D341Med (cell line): ENCODE data around the gene GMIP.
"Not testable (repeated sequence)": the region's sequence is repeated elsewhere in the genome, so short reads cannot be mapped to it uniquely, and the experiment has no call there.

ENCODE experiments used
- DNase-seq: peaks from one replicate; pipeline ENCODE4 v3.0.0; 2012; ENCODE audit warnings: low spot score

The GMIP gene

DNA sequence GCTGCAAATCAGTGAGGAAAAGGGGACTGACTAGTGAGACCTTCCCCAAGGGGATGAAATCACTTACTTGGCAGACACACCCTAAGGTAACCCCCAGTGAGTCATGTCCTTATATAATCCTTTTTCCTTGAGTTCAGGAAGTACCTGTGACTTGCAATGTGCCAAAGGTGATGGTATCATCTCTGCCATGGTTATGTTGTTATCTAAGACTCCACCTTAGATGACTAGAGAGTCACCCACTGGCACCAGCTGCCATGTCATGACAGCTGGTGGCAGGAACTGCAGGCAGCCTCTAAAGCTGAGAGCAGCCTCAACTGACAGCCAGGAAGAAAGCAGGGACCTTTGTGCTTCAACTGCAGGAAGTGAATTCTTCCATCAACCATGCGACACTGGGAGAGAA lies 37.4 kb downstream of the GMIP start:
- DNase-seq: no peak

DNA sequence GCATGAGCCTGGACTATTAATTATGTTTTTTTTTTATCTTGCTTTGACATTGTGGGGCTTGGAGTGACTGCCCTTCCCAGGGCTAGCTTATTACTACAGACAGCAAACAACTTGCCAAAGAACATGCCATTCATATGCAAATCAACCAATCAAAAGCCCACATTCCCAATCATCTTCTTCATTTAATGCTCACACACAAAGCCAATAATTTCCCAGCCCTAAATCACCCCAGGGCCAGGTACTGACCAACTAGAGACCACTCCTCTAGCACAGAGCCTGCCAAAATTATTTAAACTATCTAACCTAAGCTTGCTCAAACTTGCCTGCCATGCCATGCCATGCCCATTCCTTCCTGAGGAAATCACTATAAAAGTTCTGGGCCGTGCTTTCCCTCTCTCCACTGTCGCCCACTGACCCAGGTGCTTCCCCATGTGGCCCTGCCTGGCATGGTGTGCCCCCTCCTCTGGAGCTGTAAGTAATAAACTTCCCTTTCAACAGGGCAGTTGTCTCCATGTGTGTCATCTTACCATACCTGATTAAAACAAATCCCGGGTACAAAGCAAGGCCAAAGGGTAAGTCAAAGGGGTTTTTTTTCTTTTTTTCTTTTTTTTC lies 40.6 kb downstream of the GMIP start:
- DNase-seq: no peak

DNA sequence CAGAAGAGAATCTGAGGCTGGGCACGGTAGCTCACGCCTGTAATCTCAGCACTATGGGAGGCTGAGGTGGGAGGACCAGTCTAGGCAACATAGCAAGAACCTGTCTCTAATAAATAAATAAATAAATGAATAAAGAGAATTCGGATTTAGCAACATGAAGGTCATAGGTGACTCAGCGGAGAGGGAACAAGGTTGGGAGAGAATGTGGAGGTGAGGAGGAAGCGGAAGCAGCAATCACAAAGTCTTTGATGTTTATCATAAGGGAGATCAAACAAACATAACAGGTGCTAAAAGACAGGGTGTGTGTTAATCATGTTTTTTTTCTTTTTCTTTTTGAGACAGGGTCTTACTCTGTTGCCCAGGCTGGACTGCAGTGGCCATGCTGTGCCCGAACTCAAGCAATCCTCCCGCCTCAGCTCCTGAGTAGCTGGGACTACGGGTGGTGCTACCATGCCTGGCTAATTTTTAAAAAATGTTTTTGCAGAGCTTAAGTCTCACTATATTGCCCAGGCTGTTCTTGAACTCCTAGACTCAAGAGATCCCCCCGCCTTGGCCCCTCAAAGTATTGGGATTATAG lies 41.2 kb downstream of the GMIP start:
- no peak for DNase-seq

DNA sequence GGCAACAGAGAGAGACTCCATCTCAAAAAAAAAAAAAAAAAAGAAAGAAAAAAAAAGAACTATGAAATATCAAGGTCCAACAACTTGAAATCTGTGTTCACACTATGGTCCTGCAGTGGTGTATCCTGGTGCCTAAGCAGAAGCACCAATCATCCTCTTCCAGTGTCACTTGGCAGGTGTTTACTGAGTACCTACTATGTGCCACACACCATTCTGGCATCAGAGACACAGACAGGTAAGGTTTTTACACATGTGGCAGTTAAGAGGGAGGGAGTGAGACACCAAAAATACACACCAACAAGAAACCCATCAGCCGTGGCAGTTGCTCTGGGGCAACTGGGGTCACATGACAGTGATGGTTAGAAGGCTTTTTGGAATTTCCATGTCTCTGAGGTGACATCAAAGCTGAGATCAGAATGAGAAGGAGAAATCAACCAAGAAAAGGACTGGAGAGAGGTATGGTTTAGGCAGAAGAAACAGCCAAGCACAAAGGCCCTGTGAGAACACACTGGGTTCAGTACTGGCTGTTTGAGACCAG lies 42.6 kb downstream of the GMIP start:
- DNase-seq: no peak

DNA sequence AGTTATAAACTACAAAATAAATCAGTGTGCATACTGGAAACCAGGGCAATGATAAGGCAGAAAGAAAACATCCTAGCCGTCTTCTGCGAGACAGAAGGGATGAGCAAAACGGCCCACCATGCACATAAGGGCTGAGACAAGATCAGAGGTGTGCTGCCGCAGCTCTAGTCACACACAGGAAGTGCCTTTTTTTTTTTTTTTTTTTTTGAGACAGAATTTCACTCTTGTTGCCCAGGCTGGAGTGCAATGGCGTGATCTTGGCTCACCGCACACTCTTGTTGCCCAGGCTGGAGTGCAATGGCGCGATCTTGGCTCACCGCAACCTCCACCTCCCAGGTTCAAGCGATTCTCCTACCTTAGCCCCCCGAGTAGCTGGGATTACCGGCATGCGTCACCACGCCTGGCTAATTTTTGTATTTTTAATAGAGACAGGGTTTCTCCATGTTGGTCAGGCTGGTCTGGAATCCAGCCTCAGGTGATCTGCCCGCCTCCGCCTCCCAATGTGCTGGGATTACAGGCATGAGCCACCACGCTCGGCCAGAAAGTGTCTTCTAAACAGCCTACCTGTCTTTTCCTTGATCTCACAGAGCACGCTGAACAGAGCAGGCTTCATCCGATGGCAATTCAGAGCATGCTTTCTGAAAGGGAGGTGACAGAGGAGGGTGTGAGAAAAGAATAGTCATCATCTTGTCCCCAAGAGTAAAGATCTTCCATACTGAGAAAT lies 44.6 kb downstream of the GMIP start:
- DNase-seq: not testable (repeated sequence)

GRCh38 chr19:19597809-19598306 lies 45.6 kb downstream of the GMIP start:
- no peak for DNase-seq

DNA sequence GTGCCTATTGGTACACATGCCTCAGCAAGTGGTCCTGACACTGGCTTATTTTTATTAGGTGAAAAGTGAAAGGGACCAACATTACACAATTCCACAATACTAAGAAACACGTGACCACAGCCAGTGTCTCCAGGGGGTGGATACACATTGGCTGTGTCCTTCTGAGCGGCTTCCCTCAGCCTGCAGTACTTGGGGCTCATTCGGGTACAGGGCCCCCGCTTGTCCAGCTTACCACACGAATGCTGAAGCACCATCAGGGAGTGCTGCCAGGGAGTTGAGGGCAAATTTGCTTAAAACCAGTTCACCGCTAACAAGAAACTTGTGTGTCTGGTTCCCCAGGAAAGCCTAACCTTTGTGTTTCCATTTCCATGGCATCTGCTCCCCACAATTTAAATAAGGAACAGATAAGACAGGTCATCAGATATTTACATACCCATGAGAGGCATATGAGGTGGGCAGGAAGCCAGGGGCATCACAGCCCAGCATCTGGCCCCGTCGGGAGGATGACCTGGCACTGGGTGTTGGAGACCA lies 48.2 kb downstream of the GMIP start:
- no peak for DNase-seq

- DNase-seq: no peak
Observed at GRCh38 chr19:19594381-19594780, 49.1 kb downstream of the GMIP start.

GRCh38 chr19:19592690-19593089 lies 50.8 kb downstream of the GMIP start:
- no peak for DNase-seq

DNA sequence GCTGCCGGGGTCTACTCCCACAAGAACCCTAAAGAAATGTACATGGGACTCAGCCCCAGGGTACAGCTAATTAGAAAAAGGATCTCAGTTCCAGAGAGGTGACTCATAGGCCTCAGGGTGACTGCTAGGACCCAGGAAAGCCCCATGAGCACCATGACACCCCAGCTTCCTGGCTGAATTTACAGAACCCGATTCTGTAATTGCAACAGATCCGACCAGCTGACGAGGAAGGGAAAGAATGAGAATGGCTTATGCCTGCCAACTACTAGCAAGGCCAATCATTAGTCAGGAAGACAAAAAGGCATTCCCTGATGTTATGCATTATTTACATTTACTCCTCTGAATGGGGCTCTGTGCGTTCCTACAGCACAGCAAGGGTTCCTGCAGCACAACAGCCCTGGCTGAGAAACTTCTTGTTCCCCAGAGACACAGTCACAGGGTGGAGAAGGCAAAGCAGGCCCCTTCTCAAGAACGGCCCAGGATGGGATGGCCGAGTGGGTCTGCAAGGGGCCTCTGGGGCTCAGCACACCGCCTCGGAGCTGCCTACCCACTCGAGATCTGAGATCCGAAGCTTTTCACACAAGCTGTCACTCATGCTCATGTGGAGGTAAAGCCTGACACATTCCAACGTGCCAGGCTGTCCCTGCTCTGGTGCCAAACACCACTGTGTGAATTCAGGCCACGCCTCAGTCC lies 52.2 kb downstream of the GMIP start:
- no peak for DNase-seq

GRCh38 chr19:19588546-19588945 lies 54.9 kb downstream of the GMIP start:
- DNase-seq: no peak

DNA sequence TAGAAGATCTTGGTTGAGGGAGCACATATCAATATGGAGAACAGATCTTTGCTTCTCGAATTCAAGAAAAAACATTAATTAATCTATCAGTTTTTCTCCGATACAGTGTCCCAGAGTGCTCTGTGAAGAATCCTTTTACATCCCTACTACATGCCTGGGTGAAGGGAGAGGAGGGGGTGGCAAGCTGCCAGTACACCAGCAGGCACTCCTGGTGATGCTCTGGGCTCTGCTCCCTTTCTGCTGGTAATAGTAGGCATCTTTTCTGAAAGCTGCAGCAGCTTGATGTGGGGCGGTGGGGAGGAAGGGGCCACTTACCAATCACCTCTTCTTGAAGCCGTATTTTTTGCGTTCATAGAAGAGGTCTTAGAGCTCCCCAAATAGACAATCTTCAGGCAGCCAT lies 55.7 kb downstream of the GMIP start:
- no peak for DNase-seq

GRCh38 chr19:19584356-19584755 lies 59.1 kb downstream of the GMIP start:
- DNase-seq: no peak

DNA sequence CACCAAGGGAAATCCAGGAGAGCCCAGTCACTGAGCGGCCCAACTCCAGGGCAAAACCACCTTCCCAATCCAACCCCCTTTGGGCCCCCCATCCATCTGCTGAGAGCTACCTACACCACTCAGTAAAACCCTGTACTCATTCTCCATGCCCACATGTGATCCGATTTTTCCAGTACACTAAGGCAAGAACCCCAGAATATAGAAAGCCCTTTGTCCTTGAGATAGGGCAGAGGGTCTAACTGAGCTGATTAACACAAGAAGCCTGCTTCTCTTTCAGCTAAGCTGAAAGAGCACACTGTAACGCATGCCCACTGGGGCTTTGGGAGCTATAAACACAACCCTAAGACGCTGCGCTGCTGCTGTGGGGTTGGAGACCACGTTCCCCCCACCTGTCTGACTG lies 61.0 kb downstream of the GMIP start:
- DNase-seq: no peak

- DNase-seq: no peak
Observed at GRCh38 chr19:19581391-19581790, 62.1 kb downstream of the GMIP start.

DNA sequence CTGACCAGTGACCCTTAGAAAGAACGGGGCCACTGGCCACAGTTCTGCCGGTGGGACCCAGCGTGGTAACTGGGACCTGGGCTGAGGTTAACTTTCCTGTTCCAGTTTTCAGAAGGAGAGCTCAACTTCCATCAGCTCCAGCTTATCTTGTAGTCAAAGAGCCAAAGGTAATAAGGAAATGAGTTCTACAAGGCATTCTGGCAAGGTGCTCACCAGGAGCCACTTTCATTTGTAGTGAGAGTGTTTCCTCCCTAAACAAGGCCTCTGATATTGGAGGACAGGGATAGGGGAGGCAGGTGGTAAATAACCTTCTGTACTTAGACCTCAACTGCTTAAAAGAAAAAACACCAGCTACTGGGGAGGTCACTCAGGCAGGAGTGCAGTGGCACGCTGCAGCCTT lies 63.0 kb downstream of the GMIP start:
- DNase-seq: no peak

DNA sequence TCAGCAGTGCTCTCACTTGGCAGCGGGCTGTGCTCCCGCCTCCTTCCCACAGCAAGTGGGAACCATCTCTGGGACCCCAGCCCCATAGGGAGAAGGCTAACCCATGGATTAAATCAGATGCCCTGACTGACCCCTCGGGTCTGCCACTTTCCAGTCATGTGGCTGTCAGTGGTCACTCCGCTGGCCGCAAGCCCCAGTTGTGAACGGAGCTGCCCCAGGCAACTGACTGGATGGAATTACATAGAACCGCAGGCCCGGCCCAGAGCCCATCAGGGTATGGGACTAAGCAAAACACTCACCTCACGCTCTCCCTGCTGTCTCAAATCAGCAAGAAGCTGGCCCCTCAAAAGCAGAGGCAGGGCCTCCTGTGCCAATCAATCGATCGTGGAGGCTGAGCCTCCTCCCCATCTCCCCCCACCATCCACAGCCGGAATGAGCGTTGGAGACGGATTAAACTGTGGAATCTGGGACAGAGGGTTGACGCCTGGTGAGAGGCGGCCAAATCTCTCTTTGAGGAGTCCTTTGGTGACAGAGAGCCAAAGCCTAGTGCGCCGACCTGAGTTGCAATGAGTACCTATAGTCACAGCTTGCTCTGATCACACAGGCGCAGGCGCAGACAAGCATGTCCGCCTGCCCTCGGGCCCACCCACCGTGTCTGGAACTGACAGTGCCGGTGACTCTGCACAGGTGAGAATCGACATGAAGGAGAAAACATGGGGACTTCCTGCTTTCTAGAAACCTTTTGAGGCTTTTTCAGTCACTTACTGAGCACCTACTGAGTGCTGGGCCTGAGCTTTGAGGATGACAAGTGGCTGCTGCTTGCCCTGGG lies 63.7 kb downstream of the GMIP start:
- DNase-seq: no peak
